HG02623 (cell line): ENCODE results near the gene LRMDA.

Experiments
- ATAC-seq: cut with Tn5 transposase; IDR thresholded peaks from one replicate; pipeline ENCODE4 v1.9.1; 2021; ENCODE audit warnings: moderate library complexity; ENCODE audit not compliant: unreplicated experiment

The LRMDA gene

DNA sequence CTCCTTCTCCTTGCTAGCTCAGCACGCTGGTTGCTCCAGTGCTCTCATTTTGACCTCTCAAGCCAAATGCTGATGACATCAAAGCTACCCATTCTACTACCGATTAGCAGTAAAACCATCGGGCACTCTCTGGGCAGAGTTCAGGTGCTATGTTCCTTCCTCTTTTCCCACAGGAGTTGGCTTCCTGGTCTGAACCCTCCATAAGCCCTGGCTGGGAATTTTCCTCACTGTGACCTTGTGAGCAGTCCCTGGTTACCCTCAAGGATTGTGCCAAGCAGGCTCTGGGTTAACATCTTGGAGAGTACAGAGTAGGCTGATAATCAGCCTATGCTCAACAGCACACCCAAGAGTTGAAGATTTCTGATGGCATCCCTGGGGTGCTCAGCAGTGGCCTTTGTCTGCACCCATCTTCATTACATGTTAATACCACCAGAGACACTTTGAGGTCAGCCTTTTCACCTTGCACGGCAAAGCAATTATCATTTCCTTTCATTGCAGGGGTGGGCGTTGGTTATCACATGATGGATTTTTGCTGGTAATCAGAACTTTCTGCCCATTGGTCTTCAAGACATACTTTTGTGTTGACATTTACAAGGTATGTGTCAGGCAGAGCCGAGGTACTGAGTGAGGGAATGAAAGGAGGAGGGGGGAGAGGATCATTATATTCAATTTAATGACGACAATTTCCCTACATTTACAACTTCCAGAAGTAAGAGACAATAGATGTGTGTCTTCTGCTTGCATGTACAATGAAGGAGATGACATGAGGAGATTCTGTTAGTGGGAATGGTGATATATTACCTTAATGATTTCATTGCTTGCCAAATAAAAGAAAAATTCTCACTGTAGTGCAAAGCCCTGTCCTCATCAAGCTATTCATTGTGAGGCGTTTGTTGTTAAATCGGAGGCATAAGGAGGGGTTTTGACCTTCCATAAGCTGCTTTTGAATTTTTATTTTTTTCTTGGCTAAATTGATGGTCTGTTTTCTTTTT, 452.0 kb downstream of the LRMDA start:
- ATAC-seq: no peak

DNA sequence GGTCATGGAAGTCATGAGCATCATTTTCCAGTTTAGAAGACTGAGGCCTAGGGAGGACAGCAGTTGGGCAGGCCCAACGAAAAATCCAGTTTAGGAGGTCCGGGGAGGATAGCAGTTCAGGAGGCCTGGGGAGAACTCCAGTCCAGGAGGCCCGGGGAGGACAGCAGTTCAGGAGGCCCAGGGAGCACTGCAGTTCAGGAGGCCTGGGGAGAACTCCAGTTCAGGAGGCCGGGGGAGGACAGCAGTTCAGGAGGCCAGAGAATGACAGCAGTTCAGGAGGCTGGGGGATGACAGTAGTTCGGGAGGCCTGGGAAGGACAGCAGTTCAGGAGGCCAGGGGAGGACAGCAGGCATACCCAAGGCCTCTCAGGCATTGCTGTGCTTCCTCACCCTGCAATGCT, 453.4 kb downstream of the LRMDA start:
- ATAC-seq: no peak

DNA sequence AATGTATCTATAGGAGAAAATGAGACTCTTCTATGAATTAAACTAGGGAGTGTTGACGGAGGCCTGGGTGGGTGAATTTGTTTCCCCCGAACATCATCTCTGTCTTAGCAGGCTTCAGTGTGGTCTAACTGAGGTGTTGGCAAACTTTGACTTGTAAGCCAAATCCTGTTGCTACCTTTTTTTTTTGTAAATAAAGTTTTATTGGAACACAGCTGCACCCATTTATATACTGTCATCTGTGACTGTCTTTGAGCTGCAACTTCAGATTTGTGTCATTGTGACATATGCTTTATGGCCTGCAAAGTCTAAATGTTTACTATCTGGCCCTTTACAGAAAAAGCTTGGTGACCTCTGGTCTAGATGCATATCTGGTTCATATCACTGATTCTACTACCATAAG, 455.9 kb downstream of the LRMDA start:
- no peak for ATAC-seq

DNA sequence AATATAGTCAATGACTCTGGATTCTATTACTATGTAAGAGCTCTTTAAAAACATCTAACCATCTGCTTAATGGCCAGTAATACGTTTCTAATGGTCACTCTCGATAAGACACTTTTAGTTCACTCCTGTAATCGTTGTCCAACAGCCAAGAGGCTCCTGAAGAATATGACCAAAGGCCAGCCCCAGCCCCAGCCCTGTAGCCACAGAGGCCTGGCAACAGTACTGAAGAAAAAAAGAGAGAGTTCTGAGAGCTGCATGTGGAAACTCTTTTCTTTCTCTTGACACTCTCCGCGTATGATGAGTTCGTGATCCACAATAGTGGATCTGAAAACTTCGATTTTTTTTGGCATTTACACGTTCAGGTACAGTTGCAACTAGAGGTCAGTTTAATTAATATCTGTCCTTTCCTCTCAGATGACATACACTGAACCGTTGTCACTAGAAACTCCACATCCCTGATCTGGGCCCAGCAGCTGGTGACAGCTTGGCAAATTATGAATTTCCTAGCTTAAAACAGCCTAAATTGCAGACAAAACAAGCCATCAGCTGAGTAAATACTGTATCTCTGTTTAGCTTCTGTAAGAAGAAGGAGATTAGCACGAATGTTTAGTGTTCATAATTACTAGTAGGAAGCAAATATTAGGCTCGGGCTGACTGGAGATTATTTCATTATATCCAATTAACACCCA, 456.7 kb downstream of the LRMDA start:
- no peak for ATAC-seq

DNA sequence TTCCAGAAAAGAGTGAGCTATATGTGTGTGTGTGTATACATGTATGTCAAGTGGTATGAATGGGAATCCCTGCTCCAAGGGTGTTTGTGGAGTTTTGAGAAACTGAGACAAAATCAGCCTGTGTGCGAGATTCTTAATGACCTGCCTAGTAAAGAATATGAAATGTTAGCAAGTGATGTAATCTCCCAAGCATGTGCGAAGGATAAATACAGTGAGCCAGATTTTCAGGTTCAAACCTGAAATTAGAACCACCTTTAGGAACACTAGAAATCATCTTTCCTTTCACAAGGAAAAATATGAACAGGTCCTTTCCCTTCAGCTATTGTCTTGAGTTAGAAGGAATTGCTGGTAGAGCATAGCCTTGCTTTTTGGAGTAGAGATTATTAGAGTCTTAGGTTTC, 457.6 kb downstream of the LRMDA start:
- ATAC-seq: no peak

DNA sequence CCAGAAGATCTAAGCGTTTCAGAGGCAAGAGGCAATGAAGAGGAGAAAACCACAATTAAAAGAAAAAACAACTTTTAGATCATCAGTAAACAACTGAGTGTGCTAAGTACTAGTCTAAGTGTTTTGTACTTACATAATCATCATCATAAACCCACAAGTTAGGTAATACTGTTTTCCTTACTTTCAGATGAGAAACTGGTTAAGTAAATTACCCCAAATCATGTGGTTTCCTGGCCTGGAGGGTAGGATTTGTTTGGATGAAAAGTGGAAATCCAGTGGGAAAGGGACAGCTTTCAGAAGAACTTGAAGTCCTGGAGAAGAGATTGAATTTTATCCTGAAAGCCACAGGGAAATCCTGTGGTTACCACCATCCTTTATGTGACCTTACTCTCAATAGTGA, 463.3 kb downstream of the LRMDA start:
- ATAC-seq: no peak

DNA sequence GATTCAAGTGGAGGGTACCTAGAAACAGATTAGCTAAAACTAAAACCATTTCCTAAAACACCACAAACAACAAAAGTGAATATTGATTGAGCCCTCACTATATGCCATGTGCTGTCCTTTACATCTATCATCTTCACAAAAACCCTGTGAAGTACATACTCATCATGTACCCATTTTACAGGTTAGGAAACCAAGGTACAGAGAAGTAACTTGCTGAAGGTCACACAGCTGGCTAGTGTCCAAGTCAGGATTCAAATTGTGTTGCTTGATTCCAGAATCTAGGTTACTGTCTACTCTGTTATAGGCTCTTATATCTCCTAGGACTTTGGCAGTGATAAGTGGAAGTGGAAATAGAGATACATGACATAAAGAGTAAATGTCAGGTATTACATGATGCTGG, 463.8 kb downstream of the LRMDA start:
- no peak for ATAC-seq

DNA sequence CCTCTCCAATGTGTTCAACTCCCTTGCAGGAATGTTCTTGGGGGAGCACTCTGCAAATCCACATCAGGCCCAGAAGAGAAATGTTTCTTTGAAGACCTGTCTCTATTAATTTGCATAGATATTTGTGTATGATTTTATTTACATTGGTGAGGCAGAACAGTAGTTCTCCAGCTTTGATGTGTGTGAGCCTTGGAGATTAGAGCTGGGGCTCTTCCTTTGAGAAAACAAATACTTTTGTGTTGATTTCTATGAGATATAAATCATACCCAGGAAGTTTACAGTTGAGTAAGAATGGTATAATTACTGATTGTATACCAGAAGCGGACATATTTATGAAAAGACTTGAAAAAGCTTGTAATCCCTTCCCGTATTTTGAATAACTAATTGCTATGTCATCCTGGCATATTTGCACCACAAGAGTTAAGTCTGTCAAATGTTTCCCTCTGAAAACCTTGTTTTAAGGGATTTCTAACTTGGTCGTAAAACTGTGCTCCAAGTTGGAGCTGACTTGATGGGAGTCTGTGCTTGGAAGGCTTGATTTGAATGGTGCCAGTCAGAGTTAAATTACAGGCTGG, 468.5 kb downstream of the LRMDA start:
- ATAC-seq: no peak

DNA sequence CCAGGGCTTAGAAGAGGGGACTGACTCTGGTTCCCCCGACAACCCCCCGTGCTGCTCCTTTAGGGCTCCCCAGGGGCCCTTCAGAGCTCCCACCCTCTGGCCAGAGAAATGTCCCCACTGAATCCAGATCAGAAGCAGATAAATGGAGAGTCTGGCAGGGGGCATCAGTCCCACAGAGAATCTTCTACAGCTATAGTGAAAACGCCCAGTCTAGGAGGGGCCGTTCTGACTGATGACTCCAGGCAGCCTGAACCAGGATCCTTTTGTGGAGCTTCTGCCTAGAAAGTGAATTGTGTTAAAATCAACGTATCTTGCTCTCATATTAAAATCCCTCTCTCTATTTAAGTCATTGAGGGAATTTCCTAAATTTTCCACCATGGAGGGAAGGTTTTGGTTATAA, 471.4 kb downstream of the LRMDA start:
- ATAC-seq: no peak

DNA sequence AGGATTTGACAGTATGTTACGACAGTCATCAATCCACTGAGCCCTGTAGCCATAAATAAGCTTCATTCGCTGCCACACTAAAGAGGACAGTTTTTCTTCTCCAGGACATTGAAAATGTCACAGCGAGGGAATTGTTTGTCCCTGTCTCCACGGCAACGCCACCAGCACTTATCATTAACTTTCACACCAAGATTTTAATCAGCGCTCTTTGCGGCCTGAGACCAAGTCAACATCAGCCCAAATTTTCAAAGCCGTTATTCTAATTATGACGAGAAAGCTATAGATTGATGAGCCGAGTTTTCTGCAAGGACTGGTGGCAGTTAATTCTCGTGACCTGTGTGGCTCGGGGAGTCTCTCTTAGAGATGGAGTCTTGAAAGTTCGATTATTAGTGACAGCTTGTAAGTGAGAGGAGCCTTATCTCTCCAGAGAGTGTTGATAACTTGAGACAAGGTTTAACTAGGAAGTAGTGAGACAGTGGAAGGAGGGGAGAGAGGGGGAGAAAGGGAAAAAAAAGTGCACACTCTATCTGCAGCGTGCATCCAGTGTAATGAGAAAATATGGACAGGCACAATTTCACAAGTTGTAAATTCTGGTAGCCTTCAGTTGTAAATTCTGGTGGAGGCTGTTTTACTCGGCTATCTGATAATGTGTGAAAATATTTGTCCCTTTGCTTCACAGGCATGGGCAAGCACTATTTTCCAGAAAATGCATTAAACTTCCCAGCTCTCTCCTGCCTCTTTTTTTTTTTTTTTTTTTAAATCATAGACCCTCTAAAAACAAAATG, 473.3 kb downstream of the LRMDA start:
- ATAC-seq: no peak

DNA sequence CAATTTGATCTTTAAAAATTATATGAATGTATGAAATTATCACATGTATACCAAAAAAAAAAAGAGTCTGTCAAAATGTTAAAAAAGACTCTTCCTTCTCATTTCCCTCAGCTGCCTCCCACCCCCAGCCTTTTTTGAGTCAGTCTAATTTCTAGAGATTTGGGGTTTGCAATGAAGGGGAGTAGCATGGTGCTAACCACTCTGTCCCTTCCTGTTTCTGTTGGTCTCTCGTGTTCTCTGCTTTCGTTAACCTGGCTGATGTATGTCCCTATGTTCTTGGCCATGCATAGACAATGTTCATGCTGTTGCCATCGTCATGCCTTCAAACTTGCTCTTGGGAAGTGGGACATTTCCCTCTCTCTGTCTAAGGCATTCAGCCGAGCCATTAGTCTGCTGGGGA, 474.1 kb downstream of the LRMDA start:
- no peak for ATAC-seq

DNA sequence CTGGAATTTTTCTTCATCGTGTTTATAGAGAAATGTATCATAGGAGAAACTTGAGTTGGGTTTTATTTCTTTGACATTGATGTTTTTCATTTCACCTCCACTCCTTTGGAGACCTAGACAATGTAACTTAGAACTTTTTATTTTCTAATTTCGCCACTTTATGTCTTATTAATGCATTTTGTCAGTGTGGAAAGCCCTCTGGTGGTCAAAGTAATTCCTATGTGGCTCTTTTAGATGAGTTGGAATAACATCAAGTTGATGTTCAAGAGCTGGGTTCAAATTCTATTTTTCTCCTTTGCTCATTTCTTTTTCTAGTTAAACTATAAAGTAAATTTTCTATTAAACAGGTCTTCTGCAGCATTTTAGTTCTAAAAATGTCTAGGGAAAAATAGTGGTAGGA, 478.6 kb downstream of the LRMDA start:
- no peak for ATAC-seq

DNA sequence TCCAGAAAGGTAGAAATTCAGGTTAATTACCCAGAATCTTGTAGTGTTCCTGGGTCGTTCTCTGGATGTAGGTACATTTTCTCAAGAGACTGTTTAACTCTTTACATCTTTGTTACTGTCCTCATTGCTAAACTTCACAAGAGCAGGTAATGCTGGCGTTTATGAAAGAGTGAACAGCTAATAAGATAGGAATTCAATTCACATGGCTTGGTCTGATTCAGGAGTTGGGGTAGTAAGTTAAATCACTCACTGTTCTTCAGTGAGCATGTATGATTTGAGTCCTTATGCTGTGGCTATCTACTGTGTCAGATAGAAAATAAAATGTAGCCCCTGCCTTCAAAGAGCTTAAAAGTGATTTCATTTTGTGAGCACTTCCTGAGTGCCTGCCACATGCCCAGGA, 480.0 kb downstream of the LRMDA start:
- no peak for ATAC-seq

DNA sequence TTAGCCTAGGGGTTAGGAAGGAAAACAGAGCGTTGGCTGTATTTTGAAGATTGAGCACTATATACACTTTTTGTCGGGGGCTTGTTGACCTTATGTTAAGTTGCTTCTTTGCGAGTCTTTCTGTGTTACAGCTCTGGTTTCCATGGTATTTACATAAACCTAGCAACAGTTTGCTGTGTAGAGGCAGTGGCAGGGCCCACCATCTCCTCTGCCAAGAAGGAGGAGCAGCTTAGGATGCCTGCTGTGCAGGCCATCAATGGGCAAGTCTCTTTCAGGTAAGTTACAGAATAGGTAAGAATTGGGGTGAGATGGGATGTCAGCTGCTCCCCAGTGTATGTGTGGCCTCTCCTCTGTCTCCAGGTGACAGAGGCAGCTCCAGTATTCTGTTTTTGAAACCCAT, 485.5 kb downstream of the LRMDA start:
- ATAC-seq: no peak

DNA sequence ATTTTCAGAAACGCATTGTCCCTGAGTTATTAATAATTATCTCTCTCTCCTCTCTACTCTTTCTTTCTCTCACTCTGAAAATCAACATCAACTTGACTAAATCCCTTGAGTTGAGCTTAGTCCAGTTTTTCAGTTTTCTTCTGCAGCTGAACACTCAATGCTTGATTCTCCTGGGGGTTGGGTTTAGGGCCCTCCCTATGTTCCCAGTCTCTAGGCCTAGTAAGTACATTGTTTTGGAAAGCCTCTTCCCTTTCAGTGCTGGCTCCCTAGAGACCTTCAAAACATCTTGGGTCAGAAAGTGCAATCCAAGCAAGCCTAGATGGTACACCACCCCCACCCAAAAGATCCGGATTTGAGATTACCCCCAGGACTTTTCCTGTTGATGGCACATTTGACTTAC, 488.5 kb downstream of the LRMDA start:
- no peak for ATAC-seq

DNA sequence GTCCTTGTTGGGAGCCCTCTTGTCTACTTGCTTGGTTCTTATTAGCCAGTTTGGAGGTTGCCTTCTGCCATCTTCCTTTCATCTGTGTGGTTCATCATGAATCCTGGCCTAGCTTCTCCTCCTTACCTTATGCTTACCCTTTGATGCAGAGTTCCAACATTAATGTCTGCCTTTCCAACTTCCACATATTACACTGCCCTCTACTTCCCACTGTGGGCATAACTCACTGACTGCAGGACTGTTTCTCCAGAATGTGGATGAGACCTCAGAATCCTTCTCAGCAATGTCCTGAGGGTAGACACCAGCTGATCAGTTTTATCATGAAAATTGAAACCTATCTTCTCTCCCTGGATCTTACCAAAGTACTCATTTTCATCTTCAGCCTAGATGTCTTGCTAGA, 491.0 kb downstream of the LRMDA start:
- ATAC-seq: no peak

DNA sequence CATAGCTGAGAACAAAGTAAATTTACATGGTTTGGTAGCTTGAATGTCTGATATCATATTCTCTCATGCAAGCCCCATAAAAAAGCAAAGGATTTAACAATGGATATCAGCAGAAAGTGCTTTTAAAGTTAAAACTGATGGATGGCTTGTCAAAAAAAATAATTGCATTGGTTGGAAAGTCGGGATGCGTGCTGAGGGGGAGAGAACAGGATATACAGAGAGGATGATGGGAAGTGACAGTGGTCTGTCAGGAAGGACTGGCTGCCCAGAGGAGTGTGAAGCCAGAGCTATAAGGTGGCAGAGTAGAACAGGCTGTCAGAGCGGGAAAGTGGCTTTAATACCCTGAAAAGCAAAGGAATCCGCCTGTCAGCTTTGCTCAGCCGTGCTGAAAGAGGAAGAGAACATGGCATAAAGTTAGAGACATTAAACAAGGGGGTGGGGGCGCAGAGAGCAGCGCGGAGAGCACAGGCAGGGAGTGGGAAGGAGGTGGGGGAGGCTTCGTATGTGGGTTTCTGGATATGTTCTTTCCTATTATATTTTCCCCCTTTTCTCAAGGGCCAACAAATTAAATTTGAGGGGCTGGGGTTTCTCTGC, 493.0 kb downstream of the LRMDA start:
- ATAC-seq: no peak

DNA sequence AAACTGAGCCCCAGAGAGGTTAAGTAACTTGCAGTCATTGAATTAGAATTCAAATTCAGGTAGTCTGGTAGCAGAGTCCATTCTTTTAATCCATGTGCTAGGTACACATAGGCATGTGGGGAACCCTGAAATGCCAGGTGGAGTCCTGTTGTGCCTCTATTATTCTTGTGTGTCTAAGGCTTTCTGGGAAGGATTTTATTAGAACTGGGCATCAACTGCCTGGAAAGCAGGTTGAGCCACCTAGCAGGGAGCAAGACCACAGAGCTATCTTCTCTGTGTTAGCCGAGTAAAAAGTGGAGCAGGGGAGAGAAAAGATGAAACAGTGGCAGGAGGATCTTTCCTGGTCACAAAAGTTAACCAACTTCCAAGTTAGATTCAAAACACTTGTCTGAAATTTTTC, 494.6 kb downstream of the LRMDA start:
- no peak for ATAC-seq

DNA sequence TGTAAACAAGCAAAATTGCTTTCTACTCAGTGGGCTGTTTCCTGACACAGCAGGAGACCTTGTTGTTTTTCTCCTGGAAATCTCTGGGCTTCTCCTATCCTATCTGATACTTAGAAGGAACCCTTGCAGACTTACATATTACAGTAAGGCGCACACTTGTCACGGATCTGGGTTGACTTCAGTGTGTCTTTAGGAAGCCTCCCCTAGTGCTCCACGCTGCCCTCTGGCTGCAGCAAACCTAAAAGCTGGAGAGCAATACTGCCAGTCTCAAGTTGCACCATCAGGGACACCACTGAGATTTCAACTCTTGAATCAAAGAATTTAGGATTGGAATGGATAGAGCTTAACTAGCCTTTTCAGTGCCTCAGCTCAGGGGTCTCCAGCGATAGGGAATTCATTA, 495.3 kb downstream of the LRMDA start:
- ATAC-seq: no peak

DNA sequence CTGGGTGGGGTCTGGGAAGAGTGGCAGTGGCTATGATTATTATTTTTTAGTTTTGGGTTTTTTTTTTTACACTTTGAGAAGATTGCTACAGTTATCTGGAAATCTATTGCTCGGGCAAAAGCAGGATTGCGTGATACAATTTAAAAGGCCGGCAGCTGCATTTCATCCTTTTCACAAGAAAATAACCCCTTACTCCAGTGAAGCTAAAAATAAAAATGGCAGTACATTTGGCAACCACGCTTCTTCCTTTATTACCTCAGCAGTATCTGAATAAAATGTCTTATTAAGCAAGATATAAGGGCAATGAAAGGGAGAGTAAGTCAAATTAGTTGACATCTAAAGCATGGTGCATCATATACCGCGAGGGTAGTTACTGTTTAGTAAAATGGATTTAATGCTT, 496.8 kb downstream of the LRMDA start:
- ATAC-seq: no peak

DNA sequence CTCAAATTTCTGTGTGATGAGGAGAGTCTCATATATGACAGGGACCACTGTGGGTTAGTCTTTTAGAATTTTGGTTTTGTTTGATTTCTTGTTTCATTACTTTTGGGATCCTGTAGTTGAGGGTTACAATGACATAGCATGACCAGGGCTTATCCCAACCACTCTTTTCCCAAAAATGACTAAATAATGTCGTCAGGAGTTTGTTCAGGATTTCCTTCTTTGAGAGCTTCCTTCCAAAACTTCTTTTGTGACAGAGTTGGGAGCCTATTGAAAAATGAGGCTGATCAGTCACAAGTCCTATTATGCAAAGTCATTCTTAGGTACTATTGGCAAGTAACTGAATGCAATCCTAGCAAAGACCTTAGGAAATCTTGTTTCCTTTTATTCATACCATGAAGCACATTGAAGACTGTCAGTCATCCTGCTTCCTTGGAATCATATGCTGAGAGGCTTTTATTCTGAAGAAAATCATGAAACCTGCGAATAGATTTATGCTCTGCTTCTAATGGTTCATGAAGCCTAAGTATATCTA, 498.3 kb downstream of the LRMDA start:
- ATAC-seq: no peak
